Ishikawa (cell line): ENCODE data around the gene KIF5B.

ENCODE experiments used
- CEBPB ChIP-seq: IDR thresholded peaks from 2 replicates; pipeline ENCODE4 v1.6.1; 2012
- CREB1 ChIP-seq: IDR thresholded peaks from 2 replicates; pipeline ENCODE4 v1.6.1; 2012; ENCODE audit warnings: low read depth
- EGR1 ChIP-seq: IDR thresholded peaks from 2 replicates; pipeline ENCODE4 v1.6.1; 2012
- EP300 ChIP-seq: IDR thresholded peaks from 2 replicates; pipeline ENCODE4 v1.6.1; 2012; ENCODE audit warnings: borderline replicate concordance
- FOXM1 ChIP-seq: IDR thresholded peaks from 2 replicates; pipeline ENCODE4 v1.6.1; 2012; ENCODE audit warnings: low read depth, borderline replicate concordance
- MAX ChIP-seq: IDR thresholded peaks from 2 replicates; pipeline ENCODE4 v1.6.1; 2012
- NFIC ChIP-seq: IDR thresholded peaks from 2 replicates; pipeline ENCODE4 v1.6.1; 2012
- RAD21 ChIP-seq: IDR thresholded peaks from 2 replicates; pipeline ENCODE4 v1.6.1; 2012; ENCODE audit warnings: low read depth
- REST ChIP-seq: IDR thresholded peaks from 2 replicates; pipeline ENCODE4 v1.6.1; 2012; ENCODE audit warnings: low read depth, mild to moderate bottlenecking
- TAF1 ChIP-seq: IDR thresholded peaks from 2 replicates; pipeline ENCODE4 v1.6.1; 2012; ENCODE audit warnings: low read depth, mild to moderate bottlenecking
- TCF12 ChIP-seq: IDR thresholded peaks from 2 replicates; pipeline ENCODE4 v1.6.1; 2012; ENCODE audit warnings: low read depth
- TEAD4 ChIP-seq: IDR thresholded peaks from 2 replicates; pipeline ENCODE4 v1.6.1; 2012
- USF1 ChIP-seq: IDR thresholded peaks from 2 replicates; pipeline ENCODE4 v1.6.1; 2012
- YY1 ChIP-seq: IDR thresholded peaks from 2 replicates; pipeline ENCODE4 v1.6.1; 2012; ENCODE audit warnings: low read depth
- ZBTB7A ChIP-seq: IDR thresholded peaks from 2 replicates; pipeline ENCODE4 v1.6.1; 2012; ENCODE audit warnings: low read depth

Gene KIF5B

GRCh38 chr10:32031920-32032319, 24.3 kb downstream of the KIF5B start:
- no peak for TF ChIP-seq USF1
- TF ChIP-seq TAF1: no peak
- TF ChIP-seq NFIC: no peak
- TF ChIP-seq RAD21: no peak
- TF ChIP-seq EGR1: no peak
- no peak for TF ChIP-seq CREB1
- TF ChIP-seq EP300: no peak
- TF ChIP-seq REST: no peak
- TF ChIP-seq ZBTB7A: no peak
- no peak for TF ChIP-seq YY1
- TF ChIP-seq MAX: no peak

- TF ChIP-seq YY1: no peak
Measured at GRCh38 chr10:32031424-32031823, 24.8 kb downstream of the KIF5B start.

- no peak for TF ChIP-seq TEAD4
- TF ChIP-seq CREB1: no peak
- TF ChIP-seq YY1: no peak
- TF ChIP-seq CEBPB: no peak
- TF ChIP-seq NFIC: no peak
- TF ChIP-seq FOXM1: no peak
- no peak for TF ChIP-seq EGR1
- TF ChIP-seq USF1: no peak
- TF ChIP-seq EP300: no peak
- no peak for TF ChIP-seq MAX
- no peak for TF ChIP-seq ZBTB7A
- no peak for TF ChIP-seq RAD21
- TF ChIP-seq TAF1: no peak
- no peak for TF ChIP-seq REST
- TF ChIP-seq TCF12: no peak
Measured at GRCh38 chr10:32028710-32029109, 27.5 kb downstream of the KIF5B start.

- TF ChIP-seq NFIC (no peak), REST (no peak), RAD21 (no peak), FOXM1 (no peak), CEBPB (no peak), CREB1 (no peak), EGR1 (no peak), ZBTB7A (no peak), YY1 (no peak), TEAD4 (no peak), EP300 (no peak), MAX (no peak), TCF12 (no peak), USF1 (no peak), TAF1 (no peak)
Measured at GRCh38 chr10:32023264-32023663, 33.0 kb downstream of the KIF5B start.

GRCh38 chr10:32017044-32017443, 39.2 kb downstream of the KIF5B start:
- TF ChIP-seq USF1: no peak
- no peak for TF ChIP-seq CREB1
- no peak for TF ChIP-seq REST
- no peak for TF ChIP-seq FOXM1
- no peak for TF ChIP-seq TAF1
